HG03521 (cell line): ENCODE results near the gene SPATA6L.
"Not testable (repeated sequence)": the region's sequence is repeated elsewhere in the genome, so short reads cannot be mapped to it uniquely, and the experiment has no call there.

ENCODE experiments used
- ATAC-seq: cut with Tn5 transposase; IDR thresholded peaks from one replicate; pipeline ENCODE4 v1.9.1; 2021; ENCODE audit warnings: mild to moderate bottlenecking, moderate library complexity; ENCODE audit not compliant: unreplicated experiment

Gene SPATA6L

DNA sequence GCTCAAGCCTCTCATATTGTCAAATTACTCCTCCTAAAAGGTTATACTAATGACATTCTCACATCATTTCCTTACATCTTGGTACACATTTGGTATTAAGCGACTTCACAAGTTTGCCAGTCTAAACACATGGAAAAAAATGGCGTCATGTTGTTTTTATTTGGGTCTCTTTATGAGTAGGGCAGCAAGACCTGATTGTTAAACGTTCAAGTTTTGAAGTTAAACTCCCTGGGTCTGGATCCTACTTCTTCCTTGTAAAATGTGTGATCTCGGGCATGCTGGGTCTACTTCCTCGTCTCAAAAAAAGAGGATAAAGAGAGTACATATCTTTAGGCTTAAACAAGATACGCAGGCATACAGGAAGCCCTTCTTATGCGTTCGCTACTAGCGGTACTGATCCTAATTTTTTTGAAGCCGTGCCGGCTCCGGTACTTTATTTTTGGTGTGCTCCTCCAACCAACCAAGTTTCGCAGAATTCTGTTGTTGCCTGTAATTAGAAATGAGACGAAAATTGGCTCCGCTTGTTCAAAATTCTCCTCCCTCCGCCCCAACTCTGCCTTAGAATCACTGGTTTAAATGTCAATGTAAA lies 12.5 kb upstream of the SPATA6L start:
- no peak for ATAC-seq

DNA sequence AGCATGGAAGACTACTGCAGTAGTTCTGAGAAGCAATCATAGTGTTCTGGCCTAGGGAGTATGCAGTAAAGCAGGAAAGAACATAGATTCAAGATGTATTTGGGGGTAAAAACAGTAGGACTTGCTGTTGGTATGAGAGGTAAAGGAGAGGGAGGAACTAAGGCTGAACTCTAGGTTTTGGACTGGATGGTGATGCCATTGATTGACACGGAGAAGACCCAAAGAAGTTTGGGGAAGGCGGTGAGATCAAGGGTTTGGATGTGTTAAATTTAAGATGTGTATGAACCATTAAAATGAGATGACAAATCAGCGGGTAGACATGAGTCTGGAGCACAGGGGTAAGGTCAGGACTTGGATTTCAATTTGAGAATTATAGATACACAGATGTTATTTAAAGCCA lies 11.1 kb upstream of the SPATA6L start:
- no peak for ATAC-seq

DNA sequence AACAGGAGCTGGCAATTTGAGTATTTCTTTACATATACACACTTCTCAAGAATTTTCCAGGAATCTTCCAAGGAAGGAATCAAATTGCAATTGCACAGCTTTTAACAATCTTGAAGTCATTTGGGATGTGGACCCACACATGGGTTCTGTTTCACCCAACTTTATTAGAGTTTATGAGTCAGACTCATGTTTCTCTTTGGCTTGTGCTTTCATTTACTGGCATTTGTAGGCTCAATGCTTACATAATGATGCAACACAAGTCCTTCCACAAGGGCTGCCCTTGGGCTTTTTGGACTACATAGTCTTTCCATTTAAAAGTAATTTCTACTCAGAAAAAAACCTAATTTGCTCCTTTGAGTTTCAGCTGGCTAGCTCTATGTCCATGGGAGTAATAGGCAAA lies 8.5 kb upstream of the SPATA6L start:
- no peak for ATAC-seq

DNA sequence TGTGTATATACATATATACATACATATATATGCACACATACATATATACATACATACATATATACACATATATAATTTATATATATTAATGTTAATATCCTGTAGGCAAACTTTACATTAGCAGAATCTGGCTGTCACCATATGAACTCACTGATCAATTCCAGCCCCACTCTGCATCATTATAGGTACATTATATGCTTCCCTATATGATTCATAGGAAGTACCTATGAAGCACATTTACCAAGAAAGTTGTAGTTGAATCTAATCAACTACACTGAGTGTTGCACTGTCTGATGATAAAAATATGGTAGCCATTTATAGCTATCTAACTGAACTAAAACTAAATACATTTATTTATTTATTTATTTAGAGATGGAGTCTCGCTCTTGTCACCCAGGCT lies 5.5 kb upstream of the SPATA6L start:
- ATAC-seq, result no peak

DNA sequence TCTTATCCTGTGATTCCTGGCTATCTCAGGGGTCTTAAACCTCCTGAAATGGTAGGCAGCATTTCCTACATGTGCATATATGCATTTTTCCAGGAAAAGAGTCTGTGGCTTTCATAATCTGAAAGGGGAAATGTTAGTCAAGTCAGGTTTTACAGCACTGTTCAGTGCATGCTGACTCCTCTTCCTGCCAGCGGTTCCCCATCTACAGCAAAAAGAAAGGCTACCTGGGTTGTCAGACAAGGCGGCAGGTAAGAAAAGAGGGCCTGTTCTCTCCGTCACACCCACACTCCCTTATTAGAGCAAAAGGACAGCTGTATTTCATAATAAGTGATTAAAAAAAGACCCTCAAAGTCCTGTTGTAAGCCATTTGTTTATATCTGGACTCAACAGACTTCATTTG lies 4.3 kb upstream of the SPATA6L start:
- ATAC-seq, result no peak

DNA sequence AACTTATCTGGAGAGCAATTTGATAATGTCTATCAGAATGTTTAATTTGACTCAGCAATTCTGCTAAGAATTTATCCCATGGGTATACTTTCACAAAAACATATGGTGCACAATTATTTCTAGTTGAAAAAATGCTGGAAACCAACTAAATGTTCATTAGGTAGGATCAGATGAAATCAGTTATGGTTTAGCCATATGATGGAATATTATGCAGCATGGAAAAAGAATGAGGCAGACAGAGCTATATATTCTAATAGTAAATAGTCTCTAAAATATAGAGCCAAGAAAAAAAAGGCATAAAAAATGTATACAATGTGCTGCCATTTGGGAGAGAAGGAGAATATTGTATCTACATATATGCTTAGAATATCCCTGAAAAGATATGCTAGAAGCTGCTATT lies 3.6 kb upstream of the SPATA6L start:
- ATAC-seq, result no peak

DNA sequence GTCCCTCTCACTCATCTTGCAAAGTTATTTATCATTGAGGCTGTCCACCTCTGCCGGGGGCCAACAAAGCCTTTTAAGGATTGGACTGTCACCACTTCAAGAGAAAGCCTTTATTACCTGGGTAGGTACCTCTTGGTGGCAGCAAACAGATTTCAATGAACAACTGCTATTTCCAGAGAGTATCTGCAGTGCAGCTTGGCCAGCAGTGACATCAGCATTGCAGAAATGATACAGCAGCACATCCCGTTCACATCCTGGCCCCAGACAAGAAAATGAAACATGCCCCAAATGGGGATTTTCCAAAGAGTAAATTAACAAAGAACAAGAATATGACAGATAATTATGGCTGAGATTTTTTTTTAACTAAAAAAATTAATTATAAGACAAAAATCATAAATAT lies 2.3 kb upstream of the SPATA6L start:
- no peak for ATAC-seq

DNA sequence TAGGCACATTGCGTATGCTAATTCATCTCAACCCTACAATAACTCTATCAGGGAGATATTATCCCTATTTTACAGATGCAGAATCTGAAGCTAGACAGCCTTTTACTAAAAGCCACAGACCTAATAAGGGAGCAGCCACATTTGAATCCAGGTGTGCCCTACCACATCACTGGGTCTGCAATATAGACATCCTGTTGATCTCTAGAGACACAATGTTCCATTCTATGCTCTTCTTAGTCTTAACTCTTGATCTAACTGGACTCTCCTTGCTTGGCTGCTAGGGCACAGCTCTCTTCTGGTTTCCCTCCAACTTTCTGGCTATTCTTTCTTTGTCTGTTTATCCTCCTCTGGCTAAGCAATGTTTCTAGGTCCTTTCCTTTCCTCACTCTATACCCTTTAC lies 1.4 kb upstream of the SPATA6L start:
- ATAC-seq, result no peak

DNA sequence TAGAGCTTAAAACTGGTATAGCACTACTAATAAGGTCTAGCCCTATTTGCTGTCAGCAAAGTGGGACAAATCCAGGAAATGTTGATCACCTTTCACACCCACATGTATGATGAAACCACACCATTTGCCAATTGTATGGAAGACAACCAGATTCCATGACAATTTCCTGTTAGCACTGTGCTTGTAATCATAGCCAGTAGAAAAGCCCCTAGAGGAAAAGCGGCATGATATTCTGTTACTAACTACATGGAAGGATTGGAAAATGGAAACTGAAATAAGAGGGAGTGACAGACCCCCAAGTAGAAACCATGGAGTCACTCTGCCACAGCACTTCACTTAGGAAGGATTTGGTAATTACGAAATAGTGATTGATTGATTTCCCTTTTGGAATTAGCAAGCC lies 923 bp downstream of the SPATA6L start:
- ATAC-seq, result no peak

DNA sequence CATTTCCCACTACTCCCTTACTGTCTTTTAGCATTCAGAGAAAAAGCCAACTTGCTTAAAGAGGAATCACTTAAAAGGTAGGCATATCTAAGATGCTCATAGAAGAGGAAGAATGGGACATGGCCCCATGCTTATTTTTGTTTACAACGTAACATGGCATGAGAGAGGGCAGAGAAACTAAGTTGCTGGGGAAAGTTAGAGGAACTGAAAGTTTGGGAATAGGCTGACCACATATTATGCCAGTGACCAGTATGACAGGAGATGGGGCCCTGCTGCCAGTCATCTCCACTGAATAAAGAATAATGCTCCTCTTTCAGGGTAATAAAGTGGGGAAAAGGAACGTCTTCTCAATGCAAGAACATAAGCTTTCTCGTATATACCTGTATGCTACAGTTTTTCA lies 2.3 kb downstream of the SPATA6L start:
- ATAC-seq, result no peak

DNA sequence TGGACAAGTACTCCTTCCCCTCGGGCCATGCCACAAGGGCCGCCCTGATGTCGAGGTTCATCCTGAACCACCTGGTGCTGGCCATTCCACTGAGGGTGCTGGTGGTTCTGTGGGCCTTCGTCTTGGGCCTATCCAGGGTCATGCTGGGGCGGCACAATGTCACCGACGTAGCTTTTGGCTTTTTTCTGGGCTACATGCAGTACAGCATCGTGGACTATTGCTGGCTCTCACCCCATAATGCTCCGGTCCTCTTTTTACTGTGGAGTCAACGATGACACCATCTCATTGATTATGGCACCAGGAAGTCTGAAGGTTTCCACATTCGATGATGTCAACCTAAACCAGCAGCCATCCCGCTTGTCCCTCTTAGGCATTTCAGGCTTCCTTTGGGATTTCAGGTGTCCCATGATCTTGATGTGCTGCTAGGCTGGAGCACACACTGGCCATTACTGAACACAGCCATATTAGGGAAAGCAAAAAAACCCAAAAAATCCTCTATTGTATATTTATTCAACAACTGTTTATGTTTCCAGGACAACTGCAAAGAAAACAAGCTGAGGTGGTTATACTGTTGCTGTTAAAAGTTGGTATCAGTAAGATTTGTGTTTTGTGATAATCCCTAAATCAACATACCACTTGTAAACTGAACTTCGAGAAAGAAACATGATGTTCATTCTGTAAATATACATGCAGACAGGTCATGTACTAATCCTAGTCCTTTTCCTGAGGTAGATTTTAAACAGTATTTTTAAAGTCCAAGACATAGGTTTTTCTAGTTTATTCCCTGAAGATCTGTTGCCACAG lies 3.1 kb downstream of the SPATA6L start:
- no peak for ATAC-seq

DNA sequence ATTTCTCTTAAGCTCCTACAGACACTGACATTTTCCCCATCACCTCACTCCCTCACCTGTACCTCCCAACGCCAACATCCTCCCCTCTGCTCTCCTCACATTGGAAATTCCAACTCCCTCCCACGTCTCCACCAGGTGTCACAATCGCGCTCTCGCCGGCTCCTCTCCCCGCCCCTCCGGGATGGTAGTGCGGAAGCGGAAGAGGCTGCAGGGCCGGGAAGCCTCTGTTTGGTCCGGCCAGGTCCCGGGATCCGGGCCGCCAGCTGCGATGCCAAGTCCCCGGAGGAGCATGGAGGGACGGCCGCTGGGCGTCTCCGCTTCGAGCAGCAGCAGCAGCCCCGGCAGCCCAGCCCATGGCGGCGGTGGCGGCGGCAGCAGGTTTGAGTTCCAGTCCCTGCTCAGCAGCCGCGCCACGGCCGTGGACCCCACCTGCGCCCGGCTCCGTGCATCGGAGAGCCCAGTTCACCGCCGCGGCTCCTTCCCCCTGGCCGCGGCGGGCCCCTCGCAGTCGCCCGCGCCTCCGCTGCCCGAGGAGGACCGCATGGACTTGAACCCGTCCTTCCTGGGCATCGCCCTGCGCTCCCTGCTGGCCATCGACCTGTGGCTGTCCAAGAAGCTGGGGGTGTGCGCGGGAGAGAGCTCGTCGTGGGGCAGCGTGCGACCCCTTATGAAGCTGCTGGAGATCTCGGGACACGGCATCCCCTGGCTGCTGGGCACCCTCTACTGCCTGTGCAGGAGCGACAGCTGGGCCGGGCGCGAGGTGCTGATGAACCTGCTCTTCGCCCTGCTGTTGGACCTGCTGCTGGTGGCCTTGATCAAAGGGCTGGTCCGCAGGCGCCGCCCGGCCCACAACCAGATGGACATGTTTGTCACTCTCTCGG lies 3.9 kb downstream of the SPATA6L start, which contains the start of gene PLPP6:
Gene PLPP6, plus strand, starts transcription at position 187 of the 881 bp plus-strand sequence. Its CDS starts 82 bp downstream, at position 269.
- peak; percentile 62 for ATAC-seq

DNA sequence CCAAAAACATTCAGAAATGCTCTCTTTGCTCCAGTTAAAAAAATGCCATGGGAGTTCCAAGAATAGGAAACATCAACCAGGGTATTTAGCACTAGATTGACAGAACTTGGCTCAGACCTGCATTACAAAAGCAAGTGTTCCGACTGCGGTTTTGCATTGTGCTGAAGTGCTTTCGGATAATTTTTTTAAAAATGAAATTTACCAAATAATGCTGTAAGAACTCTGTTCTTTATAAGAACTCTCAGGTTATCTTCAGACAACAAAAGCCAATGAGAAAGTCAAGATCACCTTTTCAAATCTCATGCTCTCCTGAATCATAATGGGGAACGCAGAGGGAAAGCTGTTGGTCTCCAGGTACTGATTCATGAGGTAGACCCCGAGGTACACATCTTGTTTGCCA lies 4.7 kb downstream of the SPATA6L start:
- no peak for ATAC-seq

DNA sequence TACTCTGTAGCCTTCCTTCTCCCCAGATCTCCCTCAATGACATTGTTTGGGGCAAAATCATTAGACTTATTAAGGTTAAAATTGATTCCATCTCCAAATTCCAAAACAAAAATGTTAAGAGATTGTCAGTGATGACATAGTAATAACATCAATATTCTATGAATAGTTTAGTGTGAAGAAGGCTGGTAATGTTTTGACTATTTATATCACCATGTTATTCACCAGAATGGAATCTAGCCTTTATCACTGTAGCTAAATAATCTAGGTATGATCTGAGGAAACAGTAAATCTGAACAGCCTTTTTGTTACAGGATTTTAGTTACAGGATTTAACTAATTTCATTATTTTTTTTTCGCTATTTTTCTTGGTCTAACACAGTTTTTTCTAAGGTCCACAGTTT lies 5.1 kb downstream of the SPATA6L start:
- ATAC-seq, result no peak

DNA sequence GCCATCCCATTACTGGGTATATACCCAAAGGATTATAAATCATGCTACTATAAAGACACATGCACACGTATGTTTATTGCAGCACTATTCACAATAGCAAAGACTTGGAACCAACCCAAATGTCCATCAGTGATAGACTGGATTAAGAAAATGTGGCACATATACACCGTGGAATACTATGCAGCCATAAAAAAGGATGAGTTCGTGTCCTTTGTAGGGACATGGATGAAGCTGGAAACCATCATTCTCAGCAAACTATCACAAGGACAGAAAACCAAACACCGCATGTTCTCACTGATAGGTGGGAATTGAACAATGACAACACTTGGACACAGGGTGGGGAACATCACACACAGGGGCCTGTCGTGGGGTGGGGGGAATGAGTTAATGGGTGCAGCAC lies 5.6 kb downstream of the SPATA6L start:
- not testable (repeated sequence) for ATAC-seq

DNA sequence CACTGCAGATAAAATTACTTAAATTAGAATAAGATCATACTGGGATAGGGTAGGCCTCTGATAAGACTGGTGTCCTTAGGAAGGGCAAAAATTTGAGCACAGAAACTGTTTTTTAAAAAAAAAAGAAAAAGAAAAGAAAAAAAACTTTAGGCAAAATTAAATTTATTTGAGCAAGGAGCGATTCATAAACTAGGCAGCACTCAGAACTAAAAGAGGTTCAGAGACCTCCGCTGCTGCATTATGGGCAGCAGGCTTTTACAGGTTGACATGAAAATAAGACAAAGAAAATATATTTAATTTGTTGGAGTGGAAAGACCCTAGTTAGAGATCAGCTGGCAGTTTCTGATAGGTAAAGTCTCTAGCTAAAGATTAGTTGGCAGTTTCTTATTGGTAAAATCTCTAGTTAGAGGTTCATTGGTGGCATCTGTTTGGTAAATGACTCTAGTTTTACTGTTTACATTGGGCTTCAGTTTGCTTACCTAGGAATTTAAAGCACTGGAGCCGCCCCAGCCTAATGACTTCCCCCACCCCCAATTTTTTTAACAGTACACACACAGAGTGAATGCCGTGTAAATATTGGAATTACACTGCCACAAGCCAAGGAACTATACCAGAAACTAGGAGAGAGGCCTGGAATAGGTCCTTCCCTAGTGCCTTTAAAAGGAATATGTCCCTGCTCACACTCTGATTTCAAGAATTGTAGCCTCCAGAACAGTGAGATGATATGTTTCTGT lies 8.7 kb downstream of the SPATA6L start:
- no peak for ATAC-seq

DNA sequence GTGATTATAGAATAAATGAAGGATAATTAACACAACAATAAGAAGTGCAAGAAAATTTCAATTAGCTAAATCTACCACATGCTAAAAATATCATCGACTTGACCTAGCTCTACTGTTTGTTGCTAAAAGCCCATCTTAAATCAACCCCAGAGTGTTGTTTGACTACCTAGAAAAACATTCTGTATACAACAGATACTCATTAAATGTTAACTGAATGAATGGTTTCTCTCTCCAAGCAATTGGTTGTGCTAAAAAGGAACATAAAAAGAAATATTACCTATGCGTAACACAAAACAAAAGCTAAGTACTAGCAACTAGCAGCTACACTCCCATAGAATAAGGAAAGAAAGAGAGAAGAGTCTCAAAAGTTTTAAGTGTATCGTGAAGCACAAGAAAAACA lies 9.7 kb downstream of the SPATA6L start:
- no peak for ATAC-seq

DNA sequence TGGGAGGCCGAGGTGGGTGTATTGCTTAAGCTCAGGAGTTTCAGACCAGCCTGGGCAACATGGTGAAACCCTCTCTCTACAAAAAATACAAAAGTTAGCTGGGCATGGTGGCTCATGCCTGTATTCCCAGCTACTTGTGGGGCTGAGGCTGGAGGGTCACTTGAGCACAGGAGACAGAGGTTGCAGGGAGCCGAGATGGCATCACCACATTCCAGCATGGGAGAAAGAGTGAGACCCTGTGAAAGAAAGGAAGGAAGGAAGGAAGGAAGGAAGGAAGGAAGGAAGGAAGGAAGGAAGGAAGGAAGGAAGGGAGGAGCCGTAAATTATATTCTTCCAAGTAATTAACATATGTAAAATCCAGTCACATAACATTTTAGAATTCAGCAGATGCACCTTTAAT lies 10.1 kb downstream of the SPATA6L start:
- not testable (repeated sequence) for ATAC-seq

DNA sequence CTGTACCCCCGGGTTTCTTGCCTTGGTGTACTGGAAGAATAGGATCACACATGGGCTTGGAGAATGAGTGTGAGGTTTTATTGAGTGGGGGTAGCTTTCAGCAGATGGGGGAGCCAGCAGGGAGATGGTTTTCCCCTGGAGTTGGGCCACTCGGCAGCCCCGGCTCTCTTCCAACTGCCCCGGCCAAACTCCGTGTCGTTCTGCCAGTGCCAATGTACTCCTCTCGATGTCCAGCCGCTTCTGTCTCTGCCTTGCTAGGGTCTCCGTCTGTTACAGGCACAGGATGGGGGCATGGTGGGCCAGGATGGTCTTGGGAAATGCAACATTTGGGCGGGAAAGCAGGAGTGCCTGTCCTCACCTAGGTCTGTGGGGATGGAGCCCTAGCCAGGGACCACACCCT lies 11.7 kb downstream of the SPATA6L start:
- ATAC-seq, result no peak

DNA sequence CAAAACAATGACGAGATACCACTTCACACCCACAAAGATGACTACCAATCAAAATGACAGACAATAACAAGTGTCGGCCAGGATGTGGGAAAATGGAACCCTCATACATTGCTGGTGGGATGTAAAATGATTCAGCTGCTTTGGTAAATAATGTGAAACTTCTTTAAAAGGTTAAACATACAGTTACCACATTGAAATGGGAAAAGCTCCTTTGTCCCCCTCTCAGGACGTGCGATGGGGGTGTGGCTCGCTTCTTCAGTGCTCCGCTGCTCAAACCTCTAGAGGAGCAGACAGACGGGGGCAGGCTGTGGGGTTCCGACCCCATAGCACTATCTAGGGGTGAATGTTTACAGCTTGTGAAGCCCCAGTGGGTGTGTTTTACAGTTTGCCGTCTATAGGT lies 12.2 kb downstream of the SPATA6L start:
- no peak for ATAC-seq

DNA sequence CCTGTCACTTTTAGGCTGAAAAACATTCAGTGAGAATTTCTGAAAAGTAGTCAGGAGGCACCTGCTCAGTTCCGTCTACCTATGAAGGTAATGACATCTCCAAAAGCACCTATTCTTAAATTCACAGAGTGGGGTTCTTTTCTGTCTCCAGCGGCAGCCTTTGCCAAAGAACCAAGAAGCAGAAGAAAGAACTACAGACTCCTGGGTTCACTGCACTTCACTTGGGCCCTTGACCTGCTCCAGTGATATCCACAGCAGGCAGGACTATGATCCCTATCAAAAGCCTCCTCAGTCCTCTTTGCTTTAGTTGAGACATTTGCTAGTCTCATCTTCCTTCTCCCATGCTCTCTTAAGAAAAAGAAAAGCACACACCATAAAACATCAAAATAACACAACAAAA lies 23.9 kb downstream of the SPATA6L start:
- no peak for ATAC-seq
